ENCODE results near the gene DOK7.

The DOK7 gene

DNA sequence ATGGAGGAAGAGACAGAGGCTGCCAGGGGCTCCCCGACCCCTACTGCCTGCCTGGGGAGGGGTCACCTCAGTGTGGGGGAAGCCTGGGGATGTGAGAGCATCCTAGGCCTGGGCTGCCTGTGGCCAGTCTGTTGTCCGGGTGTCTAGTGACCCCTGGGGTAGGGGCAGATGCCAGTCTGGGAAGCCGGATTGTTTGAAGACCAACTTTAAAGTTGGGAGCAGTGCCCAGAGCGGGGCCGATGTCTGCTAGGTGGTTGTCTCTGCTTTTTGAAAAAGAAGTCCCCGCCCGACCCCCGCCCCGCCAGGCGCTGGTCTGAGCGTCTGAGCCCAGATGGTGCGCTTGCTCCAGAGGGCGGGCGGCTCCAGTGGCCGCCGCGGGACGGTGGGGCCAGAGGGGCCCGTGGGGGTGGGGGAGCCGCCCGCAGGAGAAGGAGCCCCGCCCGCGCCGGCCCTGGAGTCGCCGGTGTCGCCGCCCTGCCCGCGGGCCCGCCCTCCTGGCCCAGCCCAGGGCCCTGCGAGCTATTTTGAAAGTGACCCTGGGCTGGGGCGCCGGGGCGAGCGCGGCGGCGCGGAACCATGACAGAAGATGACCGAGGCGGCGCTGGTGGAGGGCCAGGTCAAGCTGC, at the start of gene DOK7:
TSS of gene DOK7 (plus strand) at position 517 of the 626 bp plus-strand sequence. CDS start at position 587, 70 bp downstream.
- no peak for DNase-seq (ENCODE audit: low read depth)

GRCh38 chr4:3413675-3414420, 49.3 kb upstream of the DOK7 start:
- no peak for DNase-seq (ENCODE audit: low read depth)

DNA sequence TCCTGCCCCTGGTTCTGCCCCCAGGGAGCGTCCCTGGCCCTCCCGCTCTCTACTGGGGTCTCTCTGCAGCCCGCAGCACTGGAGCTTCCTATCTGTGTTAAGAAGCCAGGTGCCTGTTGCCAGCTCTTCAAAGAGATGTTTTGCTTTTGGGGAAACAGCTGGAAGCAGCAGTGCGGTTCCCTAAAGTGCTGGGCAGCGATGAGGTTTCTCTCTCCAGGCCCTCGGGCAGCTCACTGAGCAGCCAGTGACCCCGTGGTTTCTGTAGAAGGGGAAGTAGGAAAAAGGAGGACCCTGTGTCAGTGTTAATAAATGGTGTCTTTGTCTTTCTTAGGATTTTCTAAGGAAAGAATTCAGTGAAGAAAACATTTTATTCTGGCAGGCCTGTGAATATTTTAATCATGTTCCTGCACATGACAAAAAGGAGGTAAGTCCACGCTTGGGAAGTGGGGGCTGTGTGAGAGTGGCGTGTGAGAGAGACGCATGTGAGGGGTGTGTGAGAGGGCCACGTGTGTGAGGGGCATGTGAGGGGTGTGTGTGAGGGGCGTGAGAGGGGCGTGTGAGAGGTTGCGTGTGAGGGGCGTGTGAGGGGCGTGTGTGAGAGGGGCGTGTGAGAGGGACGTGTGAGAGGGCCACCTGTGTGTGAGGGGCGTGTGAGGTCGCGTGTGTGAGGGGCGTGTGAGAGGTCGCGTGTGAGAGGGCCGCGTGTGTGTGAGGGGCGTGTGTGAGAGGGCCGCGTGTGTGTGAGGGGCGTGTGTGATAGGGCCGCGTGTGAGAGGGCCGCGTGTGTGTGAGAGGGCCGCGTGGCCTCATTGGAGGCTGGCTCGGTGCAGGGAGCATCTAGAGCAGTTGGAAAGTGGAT, 48.5 kb upstream of the DOK7 start:
- no peak for DNase-seq (ENCODE audit: low read depth)

GRCh38 chr4:3415471-3416141, 47.5 kb upstream of the DOK7 start:
- DNase-seq (ENCODE audit: low read depth) = no peak

- DNase-seq (ENCODE audit: low read depth) = no peak
These were observed 46.8 kb upstream of the DOK7 start for GRCh38 chr4:3416270-3416669.

DNA sequence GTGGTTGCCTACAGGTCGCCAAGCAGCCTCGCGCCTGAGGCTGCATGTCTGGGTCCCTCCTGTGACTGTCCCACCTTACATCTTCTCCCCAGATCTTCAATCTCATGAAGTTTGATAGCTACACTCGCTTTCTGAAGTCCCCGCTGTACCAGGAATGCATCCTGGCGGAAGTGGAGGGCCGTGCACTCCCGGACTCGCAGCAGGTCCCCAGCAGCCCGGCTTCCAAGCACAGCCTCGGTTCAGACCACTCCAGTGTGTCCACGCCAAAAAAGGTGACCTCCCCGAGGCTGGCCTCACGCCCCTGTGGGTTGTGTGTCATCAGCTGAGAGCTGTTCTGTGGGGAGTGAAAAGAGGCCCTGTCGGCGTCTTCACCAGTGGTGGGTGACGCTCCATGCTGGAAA, 46.3 kb upstream of the DOK7 start:
- DNase-seq (ENCODE audit: low read depth) = no peak

DNA sequence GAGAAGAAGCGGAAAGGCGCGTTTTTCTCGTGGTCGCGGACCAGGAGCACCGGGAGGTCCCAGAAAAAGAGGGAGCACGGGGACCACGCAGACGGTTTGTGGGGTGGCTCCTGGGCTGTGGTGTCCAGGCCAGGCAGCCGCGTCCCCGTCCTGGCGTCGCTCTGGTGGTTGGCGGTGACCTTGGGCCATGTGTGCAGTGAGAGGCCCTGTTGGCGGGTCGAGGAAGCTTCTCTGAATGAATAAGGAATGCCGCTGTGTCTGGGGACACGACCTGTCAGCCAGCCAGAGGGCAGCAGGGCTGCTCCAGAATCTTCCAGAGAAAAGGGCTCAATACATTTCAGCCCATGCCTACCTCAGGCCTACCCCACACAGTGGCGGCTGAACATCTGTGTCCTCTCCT, 45.7 kb upstream of the DOK7 start:
- no peak for DNase-seq (ENCODE audit: low read depth)

DNA sequence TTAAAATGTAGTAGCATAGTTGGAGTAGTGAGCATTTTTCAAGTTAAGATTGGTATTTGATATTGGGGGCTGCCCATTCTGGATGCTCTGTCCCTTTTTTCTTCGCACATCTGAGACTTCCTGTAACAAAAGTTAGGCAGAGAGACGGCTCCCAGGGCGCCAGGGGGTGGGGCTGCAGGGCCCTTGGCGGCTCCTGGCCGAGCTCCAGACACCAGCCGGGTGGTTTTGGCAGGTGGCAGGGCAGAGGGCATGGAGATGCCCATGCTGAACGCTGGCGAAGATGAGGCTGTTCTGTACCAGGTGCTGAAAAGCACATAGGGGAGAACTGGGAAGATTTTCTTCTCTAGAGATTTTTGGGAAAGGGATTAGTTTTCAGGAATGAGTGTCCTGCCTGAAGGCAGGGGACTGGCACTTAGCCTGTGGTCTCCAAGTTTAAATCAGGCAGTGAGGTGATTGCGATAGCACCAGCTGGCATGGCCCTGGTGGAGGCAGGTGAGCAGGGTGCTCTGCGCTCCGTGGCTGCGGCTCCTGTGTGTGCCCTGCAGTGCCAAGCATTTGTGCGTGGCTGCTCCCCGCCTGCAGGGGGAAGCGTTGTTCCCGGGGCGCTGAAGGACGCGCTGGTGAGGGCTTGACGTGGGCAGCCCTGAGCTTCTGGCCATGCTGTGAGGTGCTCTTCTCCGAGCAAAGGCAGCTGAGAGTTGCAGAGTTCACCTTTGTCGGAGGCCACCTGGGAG, 44.9 kb upstream of the DOK7 start:
- no peak for DNase-seq (ENCODE audit: low read depth)

DNA sequence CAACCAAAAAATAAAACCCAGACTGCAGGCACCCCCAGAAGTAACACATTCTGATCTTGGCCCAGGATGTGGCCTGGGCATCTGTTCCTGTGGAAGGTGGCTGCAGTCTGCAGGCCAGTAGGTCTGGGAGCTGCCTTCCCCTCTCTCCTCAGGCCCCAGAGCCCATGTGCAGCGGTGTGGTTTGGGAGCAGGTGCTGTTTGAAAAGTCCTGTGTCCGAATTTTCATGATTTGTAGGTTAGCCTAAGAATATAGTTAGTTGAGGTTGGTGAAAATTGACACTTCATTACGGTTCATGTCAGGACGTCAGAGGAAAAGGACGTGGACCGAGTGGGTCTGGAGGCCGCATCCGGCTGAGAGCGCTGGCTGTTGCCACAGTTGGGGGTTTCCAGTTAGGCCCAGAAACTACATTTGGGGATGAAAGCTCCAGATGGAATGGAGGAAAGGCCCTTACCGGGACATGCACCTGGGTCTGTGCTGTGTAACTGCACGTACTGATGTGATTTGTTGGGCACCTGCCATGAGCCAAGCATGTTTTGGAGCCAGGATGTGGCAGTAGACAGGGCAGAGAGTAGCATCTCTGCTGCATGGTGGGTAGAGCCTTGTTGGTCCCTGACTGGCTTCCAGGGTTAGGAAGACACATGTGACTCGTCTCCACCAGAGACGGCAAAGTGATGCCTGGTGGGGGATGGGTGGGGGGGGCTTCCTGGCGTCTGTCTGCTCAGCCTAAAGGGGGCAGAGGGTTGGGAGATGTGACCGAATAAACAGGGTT, 43.1 kb upstream of the DOK7 start:
- no peak for DNase-seq (ENCODE audit: low read depth)

DNA sequence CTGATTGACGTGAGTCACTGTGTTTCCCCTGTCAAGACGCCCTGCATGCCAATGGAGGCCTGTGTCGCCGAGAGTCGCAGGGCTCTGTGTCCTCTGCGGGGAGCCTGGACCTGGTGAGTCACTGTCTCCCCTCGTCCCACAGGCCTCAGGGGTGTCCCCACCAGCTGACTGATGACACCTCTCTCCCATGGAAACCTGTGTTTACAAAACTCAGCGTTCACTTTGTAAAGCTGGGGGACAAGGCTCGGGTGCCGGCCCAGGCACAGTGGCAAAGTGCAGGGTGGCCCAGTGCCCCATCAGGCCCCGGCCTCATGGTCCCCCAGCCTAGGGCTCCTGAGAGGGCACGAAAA, 42.5 kb upstream of the DOK7 start:
- DNase-seq (ENCODE audit: low read depth) = no peak

- no peak for DNase-seq (ENCODE audit: low read depth)
These were observed 42.1 kb upstream of the DOK7 start for GRCh38 chr4:3420956-3421355.

- DNase-seq (ENCODE audit: low read depth) = no peak
These were observed 41.6 kb upstream of the DOK7 start for GRCh38 chr4:3421470-3421869.

DNA sequence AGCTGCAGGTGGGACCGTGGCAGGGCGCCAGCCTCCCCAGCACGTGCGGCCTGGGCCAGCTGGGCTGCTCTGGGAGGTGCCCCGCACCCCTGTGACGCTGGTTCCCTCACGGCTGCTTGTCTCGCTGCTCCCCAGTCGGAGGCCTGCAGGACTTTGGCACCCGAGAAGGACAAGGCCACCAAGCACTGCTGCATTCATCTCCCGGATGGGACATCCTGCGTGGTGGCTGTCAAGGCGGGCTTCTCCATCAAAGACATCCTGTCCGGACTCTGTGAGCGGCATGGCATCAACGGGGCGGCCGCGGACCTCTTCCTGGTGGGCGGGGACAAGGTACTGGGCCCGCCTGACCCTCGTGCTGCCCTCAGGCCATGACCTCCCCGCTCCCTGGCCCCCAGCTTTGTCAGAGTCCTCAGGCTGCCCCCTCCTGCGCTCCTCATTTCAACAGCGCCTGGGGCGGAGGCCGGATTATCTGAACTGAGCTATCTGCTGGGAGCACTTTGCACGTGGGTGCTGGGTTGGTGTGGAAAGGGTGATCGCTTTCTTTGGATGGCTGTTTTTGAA, 40.8 kb upstream of the DOK7 start:
- no peak for DNase-seq (ENCODE audit: low read depth)

- no peak for DNase-seq (ENCODE audit: low read depth)
These were observed 40.3 kb upstream of the DOK7 start for GRCh38 chr4:3422808-3423297.

DNA sequence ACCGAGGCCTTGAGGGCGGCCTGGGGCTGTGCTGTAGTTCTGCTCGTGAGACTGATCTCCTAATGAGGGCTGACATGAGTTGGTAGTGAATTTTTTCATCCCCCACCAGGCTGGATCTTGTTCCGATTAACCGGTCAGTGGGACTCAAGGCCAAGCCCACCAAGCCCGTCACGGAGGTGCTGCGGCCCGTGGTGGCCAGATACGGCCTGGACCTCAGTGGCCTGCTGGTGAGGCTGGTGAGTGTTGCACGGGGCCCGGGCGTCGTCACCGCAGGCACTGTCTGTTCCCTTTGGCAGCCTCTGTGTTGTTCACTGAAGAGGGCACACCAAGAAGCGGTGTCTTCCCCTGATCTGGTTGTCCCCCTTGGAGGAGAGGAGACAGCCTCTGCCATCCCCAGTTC, 39.7 kb upstream of the DOK7 start:
- no peak for DNase-seq (ENCODE audit: low read depth)

GRCh38 chr4:3423952-3424351, 39.2 kb upstream of the DOK7 start:
- no peak for DNase-seq (ENCODE audit: low read depth)

DNA sequence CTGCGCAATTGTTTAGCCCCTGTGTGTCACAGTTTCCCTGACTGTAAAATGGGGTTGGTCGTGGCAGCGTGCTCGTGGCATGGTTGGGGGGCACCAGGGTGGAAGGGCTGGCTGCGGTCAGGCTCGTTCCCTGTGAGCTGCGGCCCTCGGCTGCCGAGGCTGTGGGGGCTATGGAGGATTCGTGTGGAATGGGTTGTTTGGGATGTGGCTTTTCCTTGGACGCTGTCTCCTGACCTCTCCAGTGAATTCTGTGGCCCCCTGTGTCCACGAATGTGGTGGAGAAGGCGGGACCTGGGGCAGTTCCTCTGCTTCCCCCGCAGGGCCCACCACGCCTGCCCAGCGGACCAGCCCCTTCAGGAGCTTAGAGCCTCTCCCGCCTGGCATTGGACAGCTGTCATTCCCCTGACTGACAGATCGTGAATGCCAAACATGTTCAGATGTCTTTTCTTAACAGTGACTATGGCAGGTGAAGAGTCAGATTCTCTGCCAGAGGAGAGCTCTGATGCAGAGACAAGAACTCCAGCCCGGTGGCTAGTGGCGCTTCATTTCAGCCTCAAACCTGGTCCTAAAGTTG, 38.5 kb upstream of the DOK7 start:
- DNase-seq (ENCODE audit: low read depth) = no peak

DNA sequence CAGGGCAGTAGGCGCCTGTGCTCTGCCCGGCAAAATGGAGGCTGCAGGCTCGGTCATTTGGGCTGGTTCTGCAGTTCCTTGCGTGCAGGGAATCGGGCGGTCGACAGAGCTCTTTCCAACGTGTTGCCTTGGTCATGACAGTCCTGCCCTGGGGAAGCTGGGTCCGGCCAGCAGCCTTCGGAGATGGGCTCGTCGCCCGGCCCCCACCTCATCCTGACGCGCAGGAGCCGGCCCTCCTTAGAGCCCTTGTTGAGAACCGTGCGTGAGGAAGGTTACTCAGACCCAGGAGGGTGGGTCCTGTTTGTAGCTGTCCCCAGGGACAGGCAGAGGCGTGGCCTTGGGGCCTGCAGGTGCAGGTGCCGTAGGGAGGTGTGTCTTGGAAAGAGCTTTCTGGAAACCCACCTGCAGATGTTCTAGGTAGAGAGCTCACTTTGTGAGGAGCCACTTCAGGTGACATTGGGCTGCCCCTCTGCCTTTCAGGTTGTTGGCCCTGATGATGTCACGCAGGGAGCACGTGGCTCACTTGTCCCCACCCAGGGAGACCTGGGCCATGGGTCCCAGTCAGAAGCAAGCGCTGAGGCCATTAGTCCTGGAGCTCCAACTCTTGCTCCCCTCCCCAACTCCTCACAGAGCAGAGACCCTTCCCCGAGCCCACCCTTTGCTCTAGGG, 36.5 kb upstream of the DOK7 start:
- no peak for DNase-seq (ENCODE audit: low read depth)

DNA sequence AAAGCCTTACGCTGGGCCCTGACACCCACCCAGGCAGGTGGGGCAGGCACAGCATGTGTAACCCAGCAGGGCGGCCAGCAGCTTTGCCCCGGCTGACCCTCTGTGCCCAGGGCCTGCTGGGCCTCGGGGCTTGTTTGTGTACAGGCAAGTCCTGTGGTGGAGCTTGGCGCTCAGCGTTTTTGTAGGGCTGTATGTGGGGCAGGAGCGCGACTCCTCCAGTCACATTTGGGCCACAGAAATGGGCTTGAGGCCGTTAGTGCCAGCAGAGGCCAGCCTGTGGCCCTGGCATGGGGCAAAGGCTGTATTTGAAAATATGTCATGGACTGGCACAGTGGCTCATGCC, 36.0 kb upstream of the DOK7 start:
- no peak for DNase-seq (ENCODE audit: low read depth)

Measured in CMK (cell line).